GM06990 (cell line): Measurements from ENCODE around the gene E2F8.
"Not testable (repeated sequence)": the region's sequence is repeated elsewhere in the genome, so short reads cannot be mapped to it uniquely, and the experiment has no call there.

Source experiments
- DNase-seq: peaks from one replicate; pipeline ENCODE4 v3.0.0-alpha.2; 2011; ENCODE audit not compliant: insufficient read length; ENCODE audit errors: extremely low read depth
- H3K27me3 ChIP-seq: replicated peaks from 2 replicates; pipeline ENCODE4 v1.6.0; 2011; ENCODE audit warnings: low read length; ENCODE audit not compliant: control insufficient read depth, insufficient read depth
- H3K36me3 ChIP-seq: 2 replicates; pipeline ENCODE4 v1.5.1; 2011; ENCODE audit warnings: low read length; ENCODE audit not compliant: control insufficient read depth, insufficient read depth
- H3K4me3 ChIP-seq: replicated peaks from 2 replicates; pipeline ENCODE4 v1.5.1; 2011; ENCODE audit warnings: low read depth, mild to moderate bottlenecking, control low read depth, low read length
- CTCF ChIP-seq: IDR thresholded peaks from 2 replicates; pipeline ENCODE4 v1.5.1; 2011; ENCODE audit warnings: low read length, control low read depth, mild to moderate bottlenecking, inconsistent platforms; ENCODE audit not compliant: insufficient read depth, poor library complexity, severe bottlenecking

The E2F8 gene

GRCh38 chr11:19275496-19275895 is 34.8 kb upstream of the E2F8 start:
- DNase-seq, result no peak
- H3K27me3 ChIP-seq, result no peaks in the 10 kb centered on the region
- H3K4me3 ChIP-seq, result no peak overlapping the region
- H3K36me3 ChIP-seq, result no peaks in the 10 kb centered on the region
- TF ChIP-seq CTCF, result no peak

GRCh38 chr11:19273219-19273618 is 32.5 kb upstream of the E2F8 start:
- DNase-seq, H3K27me3 ChIP-seq, H3K36me3 ChIP-seq, H3K4me3 ChIP-seq: not testable (repeated sequence)

GRCh38 chr11:19268909-19269308 is 28.2 kb upstream of the E2F8 start:
- no peaks in the 10 kb centered on the region; the same call in 1 of the 2 replicates for H3K27me3 ChIP-seq
- no peaks in the 10 kb centered on the region for H3K36me3 ChIP-seq
- H3K4me3 ChIP-seq, result no peak overlapping the region
- no peak for TF ChIP-seq CTCF
- DNase-seq, result no peak

GRCh38 chr11:19267567-19267966 is 26.8 kb upstream of the E2F8 start:
- H3K27me3 ChIP-seq, result no peaks in the 10 kb centered on the region; the same call in 1 of the 2 replicates
- H3K36me3 ChIP-seq, result no peaks in the 10 kb centered on the region
- DNase-seq, result no peak
- no peak for TF ChIP-seq CTCF
- no peak overlapping the region for H3K4me3 ChIP-seq

GRCh38 chr11:19263333-19263732 is 22.6 kb upstream of the E2F8 start:
- Histone ChIP-seq H3K4me3 (no peak overlapping the region), H3K36me3 (no peaks in the 10 kb centered on the region), H3K27me3 (no peaks in the 10 kb centered on the region)
- DNase-seq, result no peak
- TF ChIP-seq CTCF, result no peak

GRCh38 chr11:19259487-19260345 is 19.0 kb upstream of the E2F8 start:
- DNase-seq, result peak; percentile 24
- H3K27me3 ChIP-seq, result no peaks in the 10 kb centered on the region
- no peaks in the 10 kb centered on the region for H3K36me3 ChIP-seq
- H3K4me3 ChIP-seq, result no peak overlapping the region
- peak; percentile 95 for TF ChIP-seq CTCF
